NT2/D1 (cell line): ENCODE measurements around the gene TEAD3.

Experiments used
- SUZ12 ChIP-seq: IDR thresholded peaks from 2 replicates; pipeline ENCODE4 v1.6.1; 2011; ENCODE audit not compliant: insufficient read length, insufficient read depth; ENCODE audit errors: extremely low read depth
- ZNF274 ChIP-seq: IDR thresholded peaks from 2 replicates; pipeline ENCODE4 v1.6.1; 2011; ENCODE audit warnings: mild to moderate bottlenecking, low read depth, low read length

DNA sequence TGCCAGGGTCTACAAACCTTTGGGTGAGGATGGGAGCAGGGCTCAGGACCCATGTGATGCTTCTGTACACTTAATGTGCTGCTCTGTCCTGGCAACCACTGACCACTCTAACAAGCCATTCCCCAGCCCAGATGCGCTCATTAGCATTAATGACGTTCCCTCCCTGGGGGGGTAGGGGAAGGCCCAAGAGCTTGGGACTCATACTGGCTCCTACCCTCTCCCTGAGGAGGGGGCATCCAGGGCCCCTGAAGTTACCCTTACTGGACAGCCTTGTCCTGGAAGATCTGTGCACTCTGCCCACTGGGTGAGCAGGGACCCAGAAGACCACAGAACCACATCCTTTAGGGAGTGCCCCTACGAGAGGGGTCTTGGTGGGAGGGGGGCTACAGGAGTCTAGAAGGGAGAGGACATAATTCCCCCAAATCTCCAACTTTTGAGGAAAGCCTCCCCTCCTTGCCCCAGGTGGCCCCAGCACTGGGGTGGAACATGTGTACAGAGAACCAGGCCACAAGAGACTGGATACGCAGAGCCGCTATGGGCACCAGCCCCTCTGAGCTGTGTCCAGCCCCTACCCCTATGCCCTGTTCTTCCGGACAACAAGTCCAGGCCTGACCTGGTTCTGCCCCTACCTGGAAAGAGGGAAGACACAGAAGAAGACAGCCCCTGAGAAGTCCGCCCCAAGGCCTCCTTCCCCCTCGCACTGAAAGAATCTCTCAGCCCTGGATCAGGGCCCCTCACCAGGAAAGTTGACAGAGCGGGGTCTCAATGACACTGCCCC lies 1.4 kb downstream of the TEAD3 start:
- no peak for TF ChIP-seq ZNF274
- no peak for TF ChIP-seq SUZ12
